SK-N-SH treated with all-trans-retinoic acid at 6 μM for 48 hours (cell line): ENCODE results near the gene GPNMB.

ENCODE experiments used
- ATAC-seq: fragments of 200-7000 bp; cut with Tn5 transposase; 3 replicates; pipeline ENCODE4 v1.9.1; 2020; ENCODE audit warnings: mild to moderate bottlenecking, moderate library complexity
- ARNTL ChIP-seq: fragments of 450-650 bp; formaldehyde crosslinking; IDR thresholded peaks from 2 replicates; pipeline ENCODE4 v1.5.0; 2020; ENCODE audit warnings: low read depth, mild to moderate bottlenecking, moderate library complexity, borderline replicate concordance
- BACH2 ChIP-seq: fragments of 250-450 bp; sonication (Bioruptor Pico); IDR thresholded peaks from 2 replicates; pipeline ENCODE4 v1.9.0; 2021; ENCODE audit warnings: mild to moderate bottlenecking, borderline replicate concordance
- CREB5 ChIP-seq: fragments of 250-450 bp; sonication (Bioruptor Pico); IDR thresholded peaks from 2 replicates; pipeline ENCODE4 v1.5.1; 2020; ENCODE audit warnings: low read depth, mild to moderate bottlenecking, moderate library complexity
- CSDC2 ChIP-seq: fragments of 250-450 bp; sonication (Bioruptor Pico); IDR thresholded peaks from 2 replicates; pipeline ENCODE4 v1.5.0; 2020; ENCODE audit warnings: mild to moderate bottlenecking, moderate library complexity
- CSRNP3 ChIP-seq: fragments of 250-450 bp; sonication (Bioruptor Pico); IDR thresholded peaks from 2 replicates; pipeline ENCODE4 v1.5.1; 2021; ENCODE audit warnings: mild to moderate bottlenecking, moderate library complexity
- ESRRG ChIP-seq: fragments of 250-450 bp; sonication (Bioruptor Pico); IDR thresholded peaks from 2 replicates; pipeline ENCODE4 v1.6.1; 2021; ENCODE audit warnings: mild to moderate bottlenecking
- GLIS3 ChIP-seq: fragments of 250-450 bp; sonication (Bioruptor Pico); IDR thresholded peaks from 2 replicates; pipeline ENCODE4 v1.5.0; 2020; ENCODE audit warnings: mild to moderate bottlenecking, moderate library complexity
- ISL1 ChIP-seq: fragments of 250-450 bp; sonication (Bioruptor Pico); IDR thresholded peaks from 2 replicates; pipeline ENCODE4 v2.1.2; 2022; ENCODE audit warnings: mild to moderate bottlenecking, moderate library complexity
- OSR1 ChIP-seq: fragments of 250-450 bp; sonication (Bioruptor Pico); IDR thresholded peaks from 2 replicates; pipeline ENCODE4 v1.8.0; 2022; ENCODE audit warnings: moderate library complexity, mild to moderate bottlenecking, inconsistent platforms
- PATZ1 ChIP-seq: fragments of 250-450 bp; sonication (Bioruptor Pico); IDR thresholded peaks from 2 replicates; pipeline ENCODE4 v1.8.0; 2020; ENCODE audit warnings: mild to moderate bottlenecking, moderate library complexity, borderline replicate concordance
- POU6F1 ChIP-seq: fragments of 250-450 bp; sonication (Bioruptor Pico); IDR thresholded peaks from 2 replicates; pipeline ENCODE4 v1.8.0; 2021; ENCODE audit warnings: low read depth, mild to moderate bottlenecking, moderate library complexity, borderline replicate concordance
- PPARA ChIP-seq: fragments of 250-450 bp; sonication (Bioruptor Pico); IDR thresholded peaks from 2 replicates; pipeline ENCODE4 v1.5.0; 2020; ENCODE audit warnings: mild to moderate bottlenecking, borderline replicate concordance
- RARB ChIP-seq: fragments of 250-450 bp; sonication (Bioruptor Pico); IDR thresholded peaks from 2 replicates; pipeline ENCODE4 v1.8.0; 2021; ENCODE audit warnings: mild to moderate bottlenecking, moderate library complexity
- SNAI2 ChIP-seq: fragments of 250-450 bp; sonication (Bioruptor Pico); IDR thresholded peaks from 2 replicates; pipeline ENCODE4 v1.5.0; 2020; ENCODE audit warnings: mild to moderate bottlenecking, moderate library complexity
- TCF4 ChIP-seq: fragments of 250-450 bp; sonication (Bioruptor Pico); IDR thresholded peaks from 2 replicates; pipeline ENCODE4 v1.8.0; 2021; ENCODE audit warnings: mild to moderate bottlenecking, moderate library complexity, borderline replicate concordance
- TOX ChIP-seq: fragments of 250-450 bp; sonication (Bioruptor Pico); IDR thresholded peaks from 2 replicates; pipeline ENCODE4 v1.8.0; 2021; ENCODE audit warnings: mild to moderate bottlenecking, moderate library complexity, borderline replicate concordance
- ZC3H10 ChIP-seq: fragments of 250-450 bp; sonication (Bioruptor Pico); IDR thresholded peaks from 2 replicates; pipeline ENCODE4 v1.5.1; 2021; ENCODE audit warnings: mild to moderate bottlenecking, moderate library complexity
- ZFP3 ChIP-seq: fragments of 250-450 bp; sonication (Bioruptor Pico); IDR thresholded peaks from 2 replicates; pipeline ENCODE4 v1.5.0; 2020; ENCODE audit warnings: mild to moderate bottlenecking, moderate library complexity
- ZNF565 ChIP-seq: fragments of 450-650 bp; formaldehyde crosslinking; conservative IDR thresholded peaks from 2 replicates; pipeline ENCODE4 v1.5.0; 2020; ENCODE audit warnings: low read depth, mild to moderate bottlenecking, moderate library complexity
- ZNF70 ChIP-seq: fragments of 450-650 bp; formaldehyde crosslinking; IDR thresholded peaks from 2 replicates; pipeline ENCODE4 v1.5.0; 2020; ENCODE audit warnings: mild to moderate bottlenecking, moderate library complexity
- ZNF8 ChIP-seq: fragments of 450-650 bp; formaldehyde crosslinking; IDR thresholded peaks from 2 replicates; pipeline ENCODE4 v1.5.0; 2020; ENCODE audit warnings: mild to moderate bottlenecking, moderate library complexity

The GPNMB gene

GRCh38 chr7:23284871-23285270, 38.3 kb downstream of the GPNMB start:
- no peak; the same call in 2 of the 3 replicates for ATAC-seq
- TF ChIP-seq CSDC2 (CRISPR knock-in tag) = no peak
- TF ChIP-seq, all 23 proteins: peak for 0

GRCh38 chr7:23285657-23286646, 39.4 kb downstream of the GPNMB start:
- TF ChIP-seq TOX (CRISPR knock-in tag) (no peak), ZC3H10 (CRISPR knock-in tag) (no peak), CSDC2 (CRISPR knock-in tag) (no peak), TCF4 (no peak), CREB5 (no peak), SNAI2 (CRISPR knock-in tag) (no peak), ZNF70 (CRISPR knock-in tag) (no peak), CSRNP3 (CRISPR knock-in tag) (no peak), GLIS3 (CRISPR knock-in tag) (no peak), ZFP3 (CRISPR knock-in tag) (no peak), PATZ1 (CRISPR knock-in tag) (no peak)
- no peak; the same call in 2 of the 3 replicates for ATAC-seq

- no peak for ATAC-seq
- TF ChIP-seq PATZ1 (CRISPR knock-in tag) (no peak), GLIS3 (CRISPR knock-in tag) (no peak), RARB (CRISPR knock-in tag) (no peak)
- TF ChIP-seq, all 23 proteins: peak for 0
These were observed 41.0 kb downstream of the GPNMB start for GRCh38 chr7:23287612-23288011.

- TF ChIP-seq TOX (CRISPR knock-in tag) (no peak), CSDC2 (CRISPR knock-in tag) (no peak), ARNTL (no peak), ZNF565 (CRISPR knock-in tag) (no peak), TCF4 (no peak), ZNF8 (CRISPR knock-in tag) (no peak), SNAI2 (CRISPR knock-in tag) (no peak), ZFP3 (CRISPR knock-in tag) (no peak), RARB (CRISPR knock-in tag) (no peak), ESRRG (CRISPR knock-in tag) (no peak), GLIS3 (CRISPR knock-in tag) (no peak), OSR1 (no peak), BACH2 (CRISPR knock-in tag) (no peak), ZC3H10 (CRISPR knock-in tag) (no peak), ISL1 (CRISPR knock-in tag) (no peak), ZNF70 (CRISPR knock-in tag) (no peak), CREB5 (no peak), PPARA (CRISPR knock-in tag) (no peak), POU6F1 (CRISPR knock-in tag) (no peak), PATZ1 (CRISPR knock-in tag) (no peak)
- no peak for ATAC-seq
These were observed 44.4 kb downstream of the GPNMB start for GRCh38 chr7:23290993-23291392.
